Medulla oblongata (tissue), 1 donor: ENCODE data around the gene MBP.
A peak's percentile ranks its signal among the peaks of the same experiment; 100 is the strongest.

Source experiments
- DNase-seq: peaks from one replicate; pipeline ENCODE4 v3.0.0-alpha.2; 2015; ENCODE audit errors: extremely low spot score

The MBP gene

DNA sequence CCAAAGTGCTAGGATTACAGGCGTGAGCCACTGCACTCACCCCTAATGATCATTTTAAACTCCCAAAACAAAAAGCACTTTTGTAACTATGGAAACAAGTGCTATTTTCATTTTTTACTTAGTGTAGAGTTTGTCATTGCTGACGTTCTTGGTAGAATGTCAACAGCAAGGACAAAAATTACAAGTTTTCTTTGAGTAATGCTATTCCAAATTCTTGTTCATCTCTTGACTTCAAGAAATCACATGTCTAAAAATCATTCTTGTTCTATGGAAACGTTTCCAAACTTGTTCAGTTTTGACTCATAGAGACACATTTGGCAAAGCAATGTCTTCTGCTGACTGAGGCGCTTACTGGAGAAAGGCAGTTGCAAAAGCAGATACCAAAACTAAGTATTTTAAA lies 82.6 kb downstream of the MBP start:
- no peak for DNase-seq

DNA sequence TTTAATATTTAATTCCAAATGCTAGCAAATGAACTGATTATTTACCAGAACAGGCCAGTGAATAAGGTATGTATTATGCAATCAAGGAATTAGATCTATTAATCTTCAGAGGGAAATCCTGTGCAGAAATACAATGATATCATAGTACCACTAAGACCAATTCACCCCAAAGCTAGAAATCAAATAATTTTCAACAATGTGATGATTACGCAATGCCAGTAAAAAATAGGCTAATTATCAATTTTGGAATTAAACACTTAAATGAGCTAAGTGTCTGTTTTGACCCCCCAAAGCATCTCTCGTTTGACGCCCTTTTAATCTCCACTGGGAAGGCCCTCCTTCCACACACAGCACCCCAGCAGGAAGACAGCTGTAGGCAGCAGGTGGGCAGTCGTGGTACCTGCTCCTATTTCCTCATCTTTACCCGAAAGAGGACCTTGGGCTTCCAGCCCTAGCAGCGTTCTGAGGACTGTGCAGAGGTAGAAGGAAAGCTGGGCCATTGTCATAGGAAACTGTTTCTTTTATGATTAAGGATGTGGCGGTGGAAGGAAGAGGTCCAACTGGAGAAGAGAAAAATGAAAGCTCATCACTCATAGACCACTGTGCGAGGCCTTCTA lies 84.7 kb downstream of the MBP start:
- DNase-seq: no peak

DNA sequence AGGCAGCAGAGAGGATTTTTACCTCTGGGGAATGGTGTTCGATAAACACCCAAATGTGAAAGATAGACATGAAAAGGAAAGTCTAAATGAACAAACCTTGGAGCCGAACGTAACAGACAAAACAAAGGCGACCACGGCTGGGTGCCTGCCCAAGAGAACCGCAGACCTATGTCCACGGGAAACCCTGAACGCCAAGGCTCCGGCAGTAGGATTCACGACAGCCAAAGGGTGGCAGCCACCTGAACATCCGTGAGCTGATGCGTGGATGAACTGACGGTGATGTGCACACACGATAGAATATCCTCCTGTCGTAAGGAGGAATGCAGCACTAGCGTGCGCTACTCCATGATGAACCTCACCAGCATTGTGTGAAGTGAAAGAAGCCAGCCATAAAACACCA lies 85.6 kb downstream of the MBP start:
- no peak for DNase-seq

DNA sequence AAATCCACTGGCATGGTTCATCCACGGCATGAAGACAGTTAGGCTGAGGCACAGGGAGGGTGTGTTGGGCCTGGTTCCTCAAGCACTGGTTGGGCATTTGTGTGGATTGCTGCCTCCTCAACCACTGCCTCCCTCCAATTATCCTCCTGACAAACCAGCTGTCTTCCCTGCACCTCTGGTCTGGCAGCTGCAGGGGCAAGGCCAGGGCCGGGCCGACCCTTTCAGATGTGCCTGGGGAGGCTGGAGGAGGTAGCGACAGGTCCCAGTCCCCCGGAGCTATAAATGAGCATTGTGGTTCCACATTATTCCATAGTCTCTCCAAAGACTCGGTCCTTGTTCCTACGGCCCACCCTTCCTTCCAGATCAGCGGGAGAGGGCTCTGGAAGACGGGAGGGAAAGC lies 86.2 kb downstream of the MBP start:
- no peak for DNase-seq

DNA sequence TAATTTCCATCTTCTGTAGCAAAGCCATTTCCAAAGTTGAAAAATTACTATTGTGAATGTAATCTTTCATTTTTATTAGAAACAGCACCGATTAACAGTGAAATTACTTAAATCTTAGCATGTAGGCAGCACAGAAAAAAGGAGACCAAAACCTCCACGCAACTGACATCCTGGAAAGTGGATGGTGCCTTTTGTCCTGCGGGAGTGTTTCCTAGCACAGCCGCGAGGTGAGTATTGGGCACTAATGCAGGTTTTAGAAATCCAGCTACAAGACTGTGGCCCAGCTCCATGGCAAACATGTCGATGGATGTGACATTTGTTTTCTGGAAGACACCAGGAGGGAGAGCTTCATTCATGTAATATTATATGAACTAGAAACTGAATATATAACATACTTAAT lies 86.9 kb downstream of the MBP start:
- no peak for DNase-seq

DNA sequence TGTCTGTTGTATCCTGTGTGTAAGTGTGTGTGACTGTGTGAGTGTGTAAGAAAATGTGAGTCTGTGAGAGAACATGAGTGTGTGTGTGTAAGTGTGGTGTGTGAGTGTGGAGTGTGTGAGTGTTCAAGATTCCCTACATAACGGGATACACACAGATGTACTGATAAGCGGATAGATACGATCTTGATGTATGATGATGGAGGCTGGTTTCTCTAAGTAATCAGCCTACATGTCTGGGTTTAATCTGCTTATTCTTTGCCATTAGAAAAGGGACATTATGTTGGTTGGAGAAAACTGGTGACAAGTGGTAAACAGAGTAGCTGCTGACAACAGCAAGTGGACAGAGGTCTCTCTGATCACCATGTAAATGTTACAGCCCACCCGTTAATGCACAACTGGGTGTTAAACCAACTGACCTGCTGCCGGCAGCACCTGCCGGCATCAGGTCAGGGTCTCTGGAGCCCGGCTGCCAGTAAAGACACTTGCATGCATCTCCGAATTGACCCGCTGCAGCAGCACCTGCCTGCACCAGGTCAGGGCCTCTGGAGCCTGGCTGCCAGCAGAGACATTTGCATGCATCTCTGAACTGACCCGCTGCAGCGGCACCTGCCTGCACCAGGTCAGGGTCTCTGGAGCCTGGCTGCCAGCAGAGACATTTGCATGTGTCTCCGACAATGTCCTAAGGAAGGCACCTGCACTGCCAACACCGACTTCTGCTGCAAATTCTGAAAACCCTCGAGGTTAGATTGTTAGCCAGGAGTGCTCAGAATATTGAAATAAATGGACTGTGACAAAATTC lies 87.5 kb downstream of the MBP start:
- no peak for DNase-seq

DNA sequence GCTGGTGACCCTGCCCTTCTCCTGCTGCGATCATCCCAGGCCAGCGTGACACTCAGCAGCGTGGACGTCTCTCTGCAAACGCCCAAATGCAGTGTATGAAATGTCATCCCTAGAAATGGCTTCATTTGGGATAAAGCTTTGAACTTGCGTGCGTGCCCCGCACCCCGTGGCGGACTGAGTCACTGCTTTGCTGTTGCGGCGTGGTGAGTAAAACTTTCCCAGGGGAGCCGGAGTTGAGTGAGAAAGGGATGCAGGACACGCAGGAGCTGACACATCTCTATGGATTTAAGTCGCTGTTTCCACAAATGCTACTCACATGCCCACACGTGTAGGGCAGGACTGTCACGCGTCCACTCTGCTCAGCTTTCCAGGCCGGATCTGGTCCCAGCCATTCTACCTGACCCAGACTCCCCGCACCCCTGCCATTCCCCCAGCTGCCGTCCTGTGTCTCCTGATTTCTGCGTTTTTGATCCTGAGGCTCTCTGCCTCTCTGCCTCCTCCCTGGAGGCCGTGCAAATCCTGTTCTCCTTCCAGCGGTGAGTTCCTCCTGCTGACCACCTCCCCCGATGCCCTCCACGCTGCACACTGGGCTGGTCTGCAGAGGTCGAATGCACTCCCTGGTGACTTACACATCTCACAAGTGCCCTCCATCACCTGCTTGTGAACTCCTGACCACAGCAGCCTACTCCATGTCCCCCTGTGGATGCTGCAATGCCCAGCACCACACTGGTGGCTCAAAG lies 88.9 kb downstream of the MBP start:
- DNase-seq: no peak

DNA sequence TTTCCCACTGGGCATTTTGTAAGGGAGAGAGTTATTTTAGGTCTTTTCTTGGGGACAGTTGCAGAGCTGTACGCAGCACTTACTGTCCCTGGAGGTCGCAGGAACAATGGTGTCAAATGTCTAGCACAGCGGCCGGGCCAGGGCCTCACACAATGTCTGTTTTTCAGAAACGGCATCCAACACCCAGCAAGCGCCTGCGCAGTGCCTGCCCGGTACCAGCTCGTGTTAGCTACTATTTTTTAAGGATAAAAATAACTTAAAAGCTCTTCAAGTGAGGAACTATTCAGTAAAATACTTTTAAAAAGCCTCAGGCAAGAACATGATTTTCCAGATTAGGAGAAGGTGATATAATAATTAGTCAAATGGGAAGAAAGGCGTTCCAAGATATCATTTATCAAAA lies 90.0 kb downstream of the MBP start:
- DNase-seq: peak; percentile 91

DNA sequence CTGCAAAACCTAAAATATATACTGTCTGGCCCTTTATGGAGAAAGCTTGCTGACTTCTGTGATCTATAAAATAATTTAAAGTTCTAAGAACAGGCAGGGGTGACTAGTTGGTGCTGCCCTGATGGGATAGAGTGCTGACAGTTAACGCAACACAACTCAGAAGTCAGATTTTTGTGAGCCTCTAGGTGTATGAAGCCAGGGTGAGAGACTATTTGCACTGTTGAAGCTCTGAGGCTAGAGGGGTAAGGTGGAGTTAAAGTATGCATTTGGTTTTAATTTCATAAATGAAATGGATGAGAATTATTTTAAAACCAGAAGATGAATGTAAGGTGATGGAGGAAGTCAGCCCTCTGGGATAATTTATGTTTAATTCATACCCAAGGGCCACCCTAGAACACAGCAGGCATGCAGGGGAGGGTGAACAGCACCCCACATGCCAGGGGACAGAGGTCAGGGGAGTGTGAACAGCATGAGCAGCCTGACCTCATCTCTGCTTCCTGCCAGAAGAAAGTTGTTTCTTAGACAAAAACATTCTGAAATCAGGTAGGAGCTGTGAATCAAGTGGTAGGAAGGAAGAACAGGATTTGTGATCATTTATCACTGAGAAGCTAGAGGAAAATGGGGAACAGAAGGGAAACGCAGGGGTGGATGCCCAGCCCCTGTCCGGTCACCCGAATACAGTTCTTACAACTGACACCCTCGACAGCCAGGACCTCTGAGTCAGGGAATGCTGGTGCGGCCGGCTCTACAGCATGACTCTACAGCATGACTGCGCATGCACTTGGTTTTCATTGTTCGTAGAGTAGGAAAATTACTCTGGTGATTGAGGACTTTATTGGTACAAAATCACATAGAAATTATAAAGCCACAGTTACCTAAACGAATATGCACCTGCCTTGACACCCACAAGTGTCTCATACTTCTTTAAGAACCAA lies 93.1 kb downstream of the MBP start:
- DNase-seq: peak; percentile 58

DNA sequence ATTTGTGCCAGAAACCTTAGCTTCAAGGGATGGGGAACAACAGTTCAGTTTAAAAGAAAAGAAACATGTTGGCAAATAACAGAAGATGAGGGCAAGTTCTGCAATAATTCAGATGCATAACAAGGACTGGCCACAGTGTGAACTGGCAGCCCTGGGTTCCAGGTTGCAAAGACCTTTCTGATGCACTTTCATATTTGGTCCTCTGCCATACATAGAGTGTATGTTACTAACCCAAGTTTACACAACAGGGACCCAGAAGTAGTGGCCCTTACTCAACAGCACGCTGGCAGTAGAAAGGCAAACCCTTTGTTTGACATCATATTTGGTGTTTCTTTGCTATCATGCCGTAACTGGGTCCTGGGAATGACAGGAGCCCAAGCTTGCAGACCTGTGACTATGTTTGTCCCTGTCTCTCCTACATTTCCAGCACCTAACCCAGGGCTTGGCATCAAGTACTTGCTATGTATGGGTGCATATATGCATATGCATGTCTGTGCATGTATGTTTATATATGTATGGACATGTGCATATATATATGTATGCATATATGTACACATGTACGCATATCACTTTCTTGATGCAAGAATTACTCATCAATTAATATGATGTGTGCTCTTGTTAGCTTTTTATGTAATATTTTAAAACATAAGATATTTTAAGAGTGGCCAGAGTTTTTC lies 94.3 kb downstream of the MBP start:
- no peak for DNase-seq

DNA sequence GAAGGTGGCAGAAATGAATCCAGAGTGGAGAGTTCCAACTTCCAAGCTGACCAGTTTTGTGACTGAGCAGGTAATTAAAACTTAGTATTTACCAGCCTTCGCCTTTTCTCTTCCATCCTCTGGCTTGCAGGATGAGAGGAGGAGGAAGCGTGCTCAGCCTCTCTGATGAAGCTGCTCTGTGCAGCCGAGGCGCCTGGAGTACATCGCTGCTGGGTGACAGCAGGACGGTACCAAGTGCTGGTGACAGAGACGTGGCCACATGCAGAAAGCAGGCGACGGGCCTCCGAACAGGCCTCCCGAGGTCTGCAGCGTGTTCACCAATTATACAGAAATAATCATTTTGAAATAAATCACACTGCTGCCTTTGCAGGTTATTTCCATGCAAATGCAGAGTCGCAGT lies 95.0 kb downstream of the MBP start:
- peak; percentile 57 for DNase-seq

DNA sequence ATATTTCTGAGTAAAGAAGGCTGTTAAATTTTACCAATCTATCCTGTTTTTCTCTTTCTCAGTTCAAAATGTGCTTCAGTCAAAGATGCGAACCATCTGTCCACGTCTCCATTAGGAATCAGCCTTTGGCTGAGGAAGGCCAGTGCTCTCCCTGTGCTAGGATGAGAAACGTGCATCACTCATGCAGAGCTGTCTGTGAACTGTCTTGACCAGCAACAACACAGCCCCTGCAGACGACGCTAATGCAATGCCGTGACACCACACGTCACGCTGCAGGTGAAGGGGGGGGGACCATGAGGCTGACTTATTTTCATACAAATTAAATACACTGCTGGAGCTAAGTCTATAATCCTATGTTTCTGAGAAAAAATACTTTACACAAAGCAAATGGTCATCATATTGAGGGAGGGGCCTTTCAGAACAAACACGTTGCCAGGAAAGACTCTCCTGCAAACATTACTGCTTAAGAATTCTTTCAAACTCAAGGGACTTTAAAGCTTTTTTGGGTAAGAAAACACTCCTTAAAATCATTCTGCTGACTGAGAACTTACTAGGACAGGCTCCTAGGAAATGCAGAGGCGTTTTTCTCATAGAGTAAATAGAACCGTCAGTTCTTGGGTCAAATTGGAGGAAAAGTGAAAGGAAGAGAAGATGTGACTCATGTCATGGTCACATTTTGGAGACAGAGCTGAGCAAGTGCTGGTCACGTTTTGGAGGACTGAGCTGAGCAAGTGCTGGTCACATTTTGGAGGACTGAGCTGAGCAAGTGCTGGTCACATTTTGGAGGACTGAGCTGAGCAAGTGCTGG lies 97.0 kb downstream of the MBP start:
- no peak for DNase-seq

DNA sequence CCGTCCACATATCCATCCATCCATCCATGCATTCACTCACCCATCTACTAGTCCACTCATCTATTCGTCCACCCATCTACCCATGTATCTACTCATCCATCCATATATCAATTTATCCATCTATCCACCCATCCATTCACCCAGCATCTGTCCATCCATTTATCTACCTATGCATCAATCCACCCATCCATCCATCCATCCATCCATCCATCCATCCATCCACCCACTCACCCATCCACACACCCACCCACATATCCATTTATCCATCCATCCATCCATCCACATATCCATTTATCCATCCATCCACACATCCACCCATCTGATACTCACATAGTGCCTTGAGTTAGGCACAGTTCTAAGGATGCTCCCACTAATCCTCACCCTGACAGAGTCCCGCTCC lies 99.0 kb downstream of the MBP start:
- DNase-seq: no peak

DNA sequence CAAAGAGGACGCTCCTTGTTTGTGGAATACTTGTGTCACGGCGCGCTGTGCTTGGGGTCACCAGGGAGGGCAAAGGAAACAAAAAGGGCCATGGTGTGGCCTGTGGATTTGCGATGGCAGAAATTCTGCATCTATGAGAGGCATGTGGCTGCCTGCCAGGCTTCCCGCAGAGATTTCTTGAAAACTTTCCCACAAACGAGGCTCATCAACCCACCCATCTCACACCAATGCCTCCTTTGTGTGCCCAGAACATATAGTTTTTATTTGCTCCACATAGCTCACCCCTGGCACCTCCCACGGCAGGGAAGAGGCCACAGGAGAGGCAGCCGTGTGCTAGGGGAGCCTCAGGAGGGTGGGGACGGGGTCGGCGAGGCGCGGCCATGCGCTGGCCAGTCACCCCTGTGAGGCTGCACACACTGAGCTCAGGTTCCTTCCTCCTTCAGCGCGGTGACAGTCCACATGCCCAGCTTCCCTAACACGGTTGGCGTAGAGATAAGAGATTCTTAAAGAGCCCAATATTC lies 100.3 kb downstream of the MBP start:
- DNase-seq: no peak

DNA sequence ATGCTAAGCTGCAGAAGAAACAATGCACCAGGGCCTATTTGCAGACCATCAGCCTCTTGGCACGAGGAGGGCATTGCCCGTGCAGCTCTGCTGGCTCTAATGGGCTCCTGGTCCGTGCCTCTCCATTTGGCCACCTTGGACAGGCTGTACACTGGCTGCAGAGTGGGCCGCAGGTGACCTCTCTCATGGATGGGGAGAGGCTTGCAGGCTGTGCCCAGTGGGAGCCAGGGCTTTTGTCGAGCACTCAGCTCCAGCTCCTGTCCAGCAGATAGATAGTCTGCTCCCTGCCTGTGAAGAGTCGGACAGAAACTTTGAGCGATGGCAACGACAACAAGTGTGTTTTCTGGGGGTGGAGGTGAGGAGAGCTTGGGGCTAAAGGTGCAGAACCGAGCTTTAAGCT lies 100.9 kb downstream of the MBP start:
- DNase-seq: no peak

DNA sequence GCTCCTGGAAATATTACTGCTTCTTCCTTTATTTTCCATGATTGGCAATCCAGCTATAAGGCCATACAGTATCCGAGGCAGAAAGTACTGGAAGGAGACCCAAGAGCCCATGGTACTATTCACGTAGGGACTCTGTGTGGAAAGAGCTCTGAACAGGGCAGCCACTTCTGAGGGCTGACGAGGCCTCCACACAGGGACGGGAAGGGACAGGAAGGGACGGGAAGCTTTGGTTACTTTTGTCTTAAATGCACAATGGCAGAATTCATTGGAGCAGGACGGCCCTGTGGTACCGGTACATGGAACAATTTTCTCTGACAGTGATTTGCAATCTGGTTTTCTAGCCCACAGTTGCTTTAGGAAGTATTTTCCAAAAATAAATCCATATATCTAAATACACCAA lies 102.4 kb downstream of the MBP start:
- peak; percentile 68 for DNase-seq

DNA sequence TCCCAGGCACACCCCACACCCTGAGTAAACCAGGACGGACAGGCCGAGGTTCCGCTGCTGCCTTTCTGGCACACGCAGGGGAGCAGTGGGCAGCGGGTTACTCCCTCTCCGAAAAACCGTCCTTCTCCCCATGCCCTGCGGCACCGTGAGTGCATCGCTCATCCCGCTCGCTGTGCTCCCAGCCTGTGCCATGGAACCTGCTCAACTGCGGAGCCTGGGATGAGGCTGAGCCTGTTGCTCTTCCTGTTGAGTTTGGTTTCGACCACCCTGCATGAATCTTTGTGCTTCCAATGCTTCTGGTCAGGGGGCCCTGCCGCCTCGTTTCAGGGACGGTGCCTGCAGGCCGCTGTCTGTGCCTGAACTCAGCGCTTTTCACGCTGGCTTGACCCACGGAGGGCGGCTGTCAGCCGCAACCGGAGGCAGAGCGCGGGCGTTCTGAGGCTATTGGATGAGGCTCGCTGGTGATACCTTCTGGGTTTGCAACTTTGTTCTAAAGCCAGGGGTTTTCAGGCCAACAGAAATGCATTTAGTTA lies 106.7 kb downstream of the MBP start:
- no peak for DNase-seq

DNA sequence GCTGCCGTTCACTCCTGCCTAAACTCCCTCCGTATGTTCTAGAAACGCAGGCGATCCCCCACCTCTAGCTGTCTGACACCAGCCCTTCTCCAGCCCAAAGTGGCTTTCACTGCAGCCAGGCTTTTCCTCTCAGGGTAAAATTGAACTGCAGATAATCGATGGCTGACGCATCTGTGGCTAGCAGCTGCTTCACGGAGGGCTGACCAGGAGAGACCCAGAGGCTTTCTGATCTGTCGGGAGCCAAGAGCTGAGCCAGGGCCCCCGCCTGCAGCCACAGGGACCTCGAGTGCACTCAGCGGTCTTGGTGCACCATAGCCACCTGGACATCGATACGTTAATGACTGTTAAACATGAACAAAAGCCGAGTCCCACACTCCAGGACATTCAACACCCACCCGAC lies 107.5 kb downstream of the MBP start:
- no peak for DNase-seq

DNA sequence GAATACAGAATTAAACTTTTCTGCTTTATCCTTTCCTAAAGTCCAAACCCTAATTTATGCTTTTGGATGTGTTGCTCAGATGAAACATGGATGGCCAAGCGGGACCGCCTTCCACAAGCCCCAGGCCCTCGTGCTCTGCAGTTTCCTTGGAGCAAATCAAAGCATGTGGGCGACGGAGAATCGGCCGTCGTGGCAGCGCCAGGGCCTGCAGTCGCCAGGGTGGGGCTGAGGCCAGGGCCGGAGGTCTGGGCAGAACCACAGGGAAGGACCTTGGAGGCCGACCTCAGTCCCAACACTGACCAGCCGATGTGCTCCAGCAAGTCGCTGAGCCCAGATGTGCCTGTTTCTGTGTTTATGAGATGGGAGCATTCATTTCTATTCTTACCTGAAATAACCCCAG lies 108.1 kb downstream of the MBP start:
- no peak for DNase-seq
